HG02798 (cell line): ENCODE data around the gene DENR.

Experiments
- ATAC-seq: cut with Tn5 transposase; IDR thresholded peaks from one replicate; pipeline ENCODE4 v1.9.1; 2021; ENCODE audit warnings: mild to moderate bottlenecking; ENCODE audit not compliant: unreplicated experiment, poor library complexity

Gene DENR

GRCh38 chr12:122811777-122812176, 59.2 kb downstream of the DENR start:
- ATAC-seq = no peak

- no peak for ATAC-seq
These were observed 60.7 kb downstream of the DENR start for GRCh38 chr12:122813310-122813713.

- ATAC-seq = no peak
These were observed 66.7 kb downstream of the DENR start for GRCh38 chr12:122819209-122819785.

- no peak for ATAC-seq
These were observed 67.5 kb downstream of the DENR start for GRCh38 chr12:122820138-122820537.
